Measurements from ENCODE around the gene DNAJB6.

DNA sequence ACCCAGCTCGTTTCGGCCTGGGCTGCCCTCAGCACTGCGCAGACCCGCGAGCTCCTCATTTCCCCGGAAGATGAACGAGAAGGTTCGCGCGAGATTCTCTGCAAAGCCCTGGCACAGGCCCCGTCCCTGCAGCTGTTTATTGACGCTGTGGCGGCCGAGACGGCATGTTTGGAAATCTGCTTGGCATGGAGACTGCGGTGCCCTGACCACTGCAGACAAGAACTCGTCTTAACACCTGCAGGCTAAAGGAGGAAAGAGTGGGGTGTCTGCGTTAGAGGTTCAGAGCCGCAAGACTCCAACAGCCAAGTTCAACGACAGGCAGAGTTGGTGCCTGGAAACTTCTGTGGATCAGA, 125.6 kb downstream of the DNAJB6 start:
- TF ChIP-seq, protein P1, sequence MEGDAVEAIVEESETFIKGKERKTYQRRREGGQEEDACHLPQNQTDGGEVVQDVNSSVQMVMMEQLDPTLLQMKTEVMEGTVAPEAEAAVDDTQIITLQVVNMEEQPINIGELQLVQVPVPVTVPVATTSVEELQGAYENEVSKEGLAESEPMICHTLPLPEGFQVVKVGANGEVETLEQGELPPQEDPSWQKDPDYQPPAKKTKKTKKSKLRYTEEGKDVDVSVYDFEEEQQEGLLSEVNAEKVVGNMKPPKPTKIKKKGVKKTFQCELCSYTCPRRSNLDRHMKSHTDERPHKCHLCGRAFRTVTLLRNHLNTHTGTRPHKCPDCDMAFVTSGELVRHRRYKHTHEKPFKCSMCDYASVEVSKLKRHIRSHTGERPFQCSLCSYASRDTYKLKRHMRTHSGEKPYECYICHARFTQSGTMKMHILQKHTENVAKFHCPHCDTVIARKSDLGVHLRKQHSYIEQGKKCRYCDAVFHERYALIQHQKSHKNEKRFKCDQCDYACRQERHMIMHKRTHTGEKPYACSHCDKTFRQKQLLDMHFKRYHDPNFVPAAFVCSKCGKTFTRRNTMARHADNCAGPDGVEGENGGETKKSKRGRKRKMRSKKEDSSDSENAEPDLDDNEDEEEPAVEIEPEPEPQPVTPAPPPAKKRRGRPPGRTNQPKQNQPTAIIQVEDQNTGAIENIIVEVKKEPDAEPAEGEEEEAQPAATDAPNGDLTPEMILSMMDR (IDR thresholded peaks at IDR 0.05): no peak
- TF ChIP-seq POLR2A (IDR thresholded peaks at IDR 0.05): no peak

Data from lower leg skin (tissue), 3 donors.